Activated CD8-positive, alpha-beta memory T cell treated with anti-CD3 and anti-CD28 coated beads, Interleukin-2, amount 50 U/mL, for 24 hours (primary cell): ENCODE data around the gene HHAT.
A peak's percentile ranks its signal among the peaks of the same experiment; 100 is the strongest.

Experiments
- DNase-seq: peaks from one replicate; pipeline ENCODE4 v3.0.0-alpha.2; 2020; ENCODE audit errors: extremely low read depth

HHAT gene

DNA sequence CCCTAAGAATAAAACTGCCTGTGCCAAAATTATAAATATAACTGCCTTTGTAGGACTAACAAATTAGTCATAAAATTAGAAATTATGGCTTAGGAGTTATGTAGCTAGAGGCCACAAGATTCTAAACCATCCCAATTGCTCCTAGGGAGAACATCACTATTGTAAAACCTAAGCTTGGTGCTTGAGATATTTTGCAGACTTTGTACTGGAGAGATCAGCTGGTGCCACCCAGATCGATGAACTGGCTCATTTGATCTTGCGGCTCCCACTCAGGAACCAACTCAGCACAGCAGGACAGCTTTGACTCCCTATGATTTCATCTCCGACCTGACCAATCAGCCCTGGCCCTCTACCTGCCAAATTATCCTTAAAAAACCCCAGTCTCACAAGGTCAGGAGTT lies 30.6 kb downstream of the HHAT start:
- DNase-seq = no peak

- DNase-seq = no peak
These were observed 32.3 kb downstream of the HHAT start for GRCh38 chr1:210360852-210361477.

- DNase-seq = no peak
These were observed 33.0 kb downstream of the HHAT start for GRCh38 chr1:210361665-210362064.

- no peak for DNase-seq
These were observed 33.8 kb downstream of the HHAT start for GRCh38 chr1:210362526-210362925.

- DNase-seq = no peak
These were observed 34.4 kb downstream of the HHAT start for GRCh38 chr1:210363119-210363518.

GRCh38 chr1:210364479-210364878 lies 35.8 kb downstream of the HHAT start:
- DNase-seq = no peak

GRCh38 chr1:210366767-210367166 lies 38.1 kb downstream of the HHAT start:
- no peak for DNase-seq

GRCh38 chr1:210367566-210367965 lies 38.9 kb downstream of the HHAT start:
- no peak for DNase-seq

GRCh38 chr1:210369425-210369824 lies 40.7 kb downstream of the HHAT start:
- DNase-seq = no peak

DNA sequence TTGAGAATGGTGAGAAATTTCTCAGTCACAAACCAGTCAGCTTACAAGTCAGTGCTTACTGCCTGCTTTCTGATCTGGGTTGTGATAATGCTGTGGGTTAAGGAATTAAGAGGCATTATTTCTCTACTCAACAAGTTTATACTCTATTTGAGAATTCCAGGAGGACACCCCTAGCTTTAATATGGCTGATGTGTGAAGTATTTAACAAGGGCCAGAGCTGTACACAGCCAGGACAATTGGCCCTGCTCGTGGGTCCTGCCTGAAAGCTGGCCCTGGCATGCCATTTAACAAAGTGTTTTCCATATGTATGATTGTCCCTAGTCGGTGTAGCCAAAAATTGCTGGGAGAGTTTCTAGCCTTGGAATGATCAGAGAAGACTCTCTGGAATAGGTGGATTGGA lies 43.2 kb downstream of the HHAT start:
- DNase-seq = no peak

DNA sequence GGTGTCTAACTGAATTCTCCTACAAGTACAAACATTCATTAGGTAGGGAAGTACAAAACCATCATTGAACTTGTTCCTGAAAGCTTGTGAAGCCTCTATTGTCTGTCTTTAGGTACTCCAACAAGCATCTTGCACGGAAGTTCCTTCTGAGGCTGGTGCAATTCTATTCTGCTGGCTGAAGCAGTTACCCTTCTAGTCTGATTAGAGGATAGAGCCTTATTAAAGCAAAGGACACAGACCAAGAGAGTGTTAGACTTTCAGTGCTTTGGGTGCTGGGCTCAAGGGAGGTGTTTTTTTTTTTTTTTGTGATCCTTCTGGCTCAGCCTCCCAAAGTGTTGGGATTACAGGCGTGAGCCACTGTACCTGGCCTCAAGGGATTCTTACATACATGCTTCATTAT lies 43.8 kb downstream of the HHAT start:
- no peak for DNase-seq

DNA sequence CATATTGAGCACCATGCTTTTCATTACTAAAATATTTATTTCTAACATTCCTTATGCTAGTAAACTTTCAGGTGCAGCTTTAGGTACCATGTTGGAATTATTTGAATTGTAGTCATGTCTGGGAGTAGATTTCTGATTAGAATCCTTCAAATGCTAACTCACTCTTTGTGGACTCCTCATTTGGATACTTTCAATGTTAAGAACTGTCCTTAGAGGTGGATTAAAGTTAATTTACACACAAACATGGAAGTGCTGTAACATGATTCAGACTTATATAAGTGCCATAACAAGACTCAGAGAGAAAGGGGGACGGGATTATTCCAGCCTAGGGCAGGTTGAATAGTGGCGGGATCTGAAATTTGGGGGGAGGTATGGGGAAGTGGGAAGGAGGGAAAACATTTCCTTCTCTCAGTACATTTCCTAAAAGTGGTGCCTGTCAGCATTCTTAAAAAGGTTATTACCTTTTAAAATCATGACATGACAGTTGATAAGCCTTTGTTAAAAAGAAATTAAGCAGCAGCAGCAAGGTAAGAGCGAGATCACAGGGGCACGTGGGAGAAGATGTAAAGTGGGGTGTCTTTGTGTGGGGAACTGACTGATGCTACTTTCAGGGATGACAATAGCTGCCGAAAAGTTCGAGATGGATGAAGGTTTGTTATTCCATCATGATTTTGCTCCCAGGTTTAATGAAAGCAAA lies 44.4 kb downstream of the HHAT start:
- DNase-seq = no peak

DNA sequence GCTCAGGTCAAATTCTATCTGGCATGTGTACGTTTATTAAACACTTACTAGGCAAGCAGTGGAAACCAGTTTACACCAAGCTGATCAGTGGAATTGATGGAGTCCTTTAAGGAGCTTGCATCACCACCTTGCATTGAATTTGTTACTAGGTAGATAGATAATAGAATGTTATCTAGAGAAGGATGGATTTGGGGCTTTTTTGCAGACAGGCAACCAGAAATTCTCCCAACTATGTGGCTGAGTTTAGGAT lies 44.9 kb downstream of the HHAT start:
- no peak for DNase-seq

DNA sequence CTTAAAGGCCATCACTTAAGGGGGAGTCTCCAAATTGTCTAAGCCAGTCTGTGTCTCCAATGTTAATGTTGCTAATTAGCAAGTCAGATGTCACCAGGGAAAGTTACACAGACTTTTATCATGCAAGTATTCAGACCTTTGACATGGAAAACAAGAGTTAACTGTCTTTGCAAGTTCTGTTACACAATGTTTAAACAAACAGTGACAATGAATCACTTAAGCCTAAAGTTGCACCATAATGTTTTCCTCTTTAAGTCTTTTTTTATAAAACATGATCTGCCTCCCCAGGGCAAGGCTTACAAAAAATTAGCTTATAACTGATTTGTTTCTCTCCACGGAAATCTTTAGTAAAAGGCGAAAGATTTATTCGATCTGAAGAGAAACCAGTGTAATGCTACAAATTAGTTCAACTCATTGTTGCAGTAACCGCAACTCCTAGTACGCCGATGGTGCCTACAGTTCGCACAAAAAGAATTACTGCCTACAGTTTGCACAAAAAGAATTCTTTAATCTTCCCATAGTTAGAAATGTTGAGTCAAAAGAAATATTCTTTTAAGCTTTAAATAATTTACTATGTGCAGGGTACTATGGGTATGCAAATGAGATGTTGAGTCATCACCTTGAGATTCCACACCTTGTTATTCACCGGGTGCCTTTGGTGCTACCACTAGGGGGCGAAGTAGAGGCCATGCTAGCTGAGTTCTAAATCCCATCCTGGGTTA lies 45.3 kb downstream of the HHAT start:
- peak; percentile 23 for DNase-seq

GRCh38 chr1:210374600-210374953 lies 45.9 kb downstream of the HHAT start:
- no peak for DNase-seq

- DNase-seq = no peak
These were observed 48.2 kb downstream of the HHAT start for GRCh38 chr1:210376836-210377372.

GRCh38 chr1:210377731-210378333 lies 49.1 kb downstream of the HHAT start:
- no peak for DNase-seq

- DNase-seq = no peak
These were observed 50.0 kb downstream of the HHAT start for GRCh38 chr1:210378736-210379135.

DNA sequence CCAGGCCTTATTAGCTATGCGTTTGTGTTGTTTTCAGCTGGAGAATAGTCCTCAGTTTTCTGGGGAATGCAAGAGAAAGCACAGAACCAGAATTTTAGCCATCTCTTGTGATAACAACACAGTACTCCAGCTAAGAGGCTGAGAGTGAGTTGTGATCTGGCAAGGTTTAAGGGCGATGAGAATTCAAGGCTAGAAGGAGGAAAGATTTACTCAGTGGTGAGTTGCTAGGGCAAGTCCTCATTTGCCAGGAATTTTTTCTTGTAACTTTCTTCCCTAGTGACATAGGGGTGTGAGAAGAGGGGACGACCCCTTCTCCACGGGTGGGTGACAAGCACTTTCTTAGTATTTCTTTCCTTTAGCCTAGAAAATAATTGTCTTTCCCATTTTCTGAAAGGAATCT lies 53.2 kb downstream of the HHAT start:
- DNase-seq = no peak

DNA sequence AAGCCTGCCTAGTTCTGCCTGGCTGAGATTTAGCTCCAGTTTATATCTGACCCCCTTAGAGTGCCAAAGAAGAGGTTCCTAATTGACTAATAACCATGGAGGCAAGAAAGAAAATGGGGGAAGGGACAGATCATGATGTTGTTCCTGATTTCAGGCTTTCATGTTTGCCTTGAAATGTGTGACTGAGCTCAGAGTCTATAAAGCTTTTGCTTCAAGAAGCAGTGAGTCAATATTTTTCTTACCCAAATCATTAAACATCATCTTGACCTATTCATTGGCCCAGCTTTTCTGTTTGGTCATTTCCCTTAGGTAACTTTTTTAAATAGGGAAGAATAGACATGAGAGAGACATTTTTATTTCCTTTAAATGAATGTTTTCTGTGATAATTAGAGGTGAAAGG lies 55.9 kb downstream of the HHAT start:
- DNase-seq = no peak

- DNase-seq = no peak
These were observed 56.5 kb downstream of the HHAT start for GRCh38 chr1:210385228-210385627.

GRCh38 chr1:210394281-210394821 lies 65.6 kb downstream of the HHAT start:
- DNase-seq = no peak

- no peak for DNase-seq
These were observed 67.8 kb downstream of the HHAT start for GRCh38 chr1:210396541-210396940.
